ENCODE results near the gene UGGT1.

UGGT1 gene

DNA sequence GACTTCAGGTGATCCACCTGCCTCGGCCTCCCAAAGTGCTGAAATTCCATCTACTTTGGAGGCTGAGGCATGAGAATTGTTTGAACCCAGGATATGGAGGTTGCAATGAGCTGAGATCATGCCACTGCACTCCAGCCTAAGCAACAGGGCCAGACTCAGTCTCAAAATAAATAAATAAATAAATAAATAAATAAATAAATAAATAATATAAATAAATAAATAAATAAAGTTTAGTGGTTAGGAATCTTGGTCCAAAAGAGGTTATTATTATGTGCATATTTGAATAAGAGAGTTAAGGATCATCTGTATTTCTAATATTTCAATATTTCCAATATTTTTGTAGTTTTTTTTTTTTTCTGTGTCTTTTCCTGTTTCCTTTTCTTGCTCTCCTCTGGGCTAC, 136.9 kb downstream of the UGGT1 start:
- DNase-seq (ENCODE audit: low read depth): no peak

DNA sequence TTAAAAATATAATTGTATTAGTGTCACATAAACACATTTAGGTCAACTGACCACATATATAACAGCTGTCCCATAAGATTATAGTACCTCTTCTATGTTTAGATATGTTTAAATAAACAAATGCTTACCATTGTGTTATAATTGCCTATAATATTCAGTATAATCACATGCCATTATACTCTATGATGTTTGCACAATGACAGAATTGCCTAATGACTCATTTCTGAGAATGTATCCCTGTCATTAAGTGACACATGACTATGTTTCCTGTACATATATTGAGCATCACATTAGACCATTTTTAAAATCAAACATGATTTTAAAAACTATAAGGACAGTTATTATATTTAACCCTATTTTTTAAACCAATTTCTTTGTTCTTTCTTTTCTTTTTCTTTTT, 137.9 kb downstream of the UGGT1 start:
- DNase-seq (ENCODE audit: low read depth): no peak

DNA sequence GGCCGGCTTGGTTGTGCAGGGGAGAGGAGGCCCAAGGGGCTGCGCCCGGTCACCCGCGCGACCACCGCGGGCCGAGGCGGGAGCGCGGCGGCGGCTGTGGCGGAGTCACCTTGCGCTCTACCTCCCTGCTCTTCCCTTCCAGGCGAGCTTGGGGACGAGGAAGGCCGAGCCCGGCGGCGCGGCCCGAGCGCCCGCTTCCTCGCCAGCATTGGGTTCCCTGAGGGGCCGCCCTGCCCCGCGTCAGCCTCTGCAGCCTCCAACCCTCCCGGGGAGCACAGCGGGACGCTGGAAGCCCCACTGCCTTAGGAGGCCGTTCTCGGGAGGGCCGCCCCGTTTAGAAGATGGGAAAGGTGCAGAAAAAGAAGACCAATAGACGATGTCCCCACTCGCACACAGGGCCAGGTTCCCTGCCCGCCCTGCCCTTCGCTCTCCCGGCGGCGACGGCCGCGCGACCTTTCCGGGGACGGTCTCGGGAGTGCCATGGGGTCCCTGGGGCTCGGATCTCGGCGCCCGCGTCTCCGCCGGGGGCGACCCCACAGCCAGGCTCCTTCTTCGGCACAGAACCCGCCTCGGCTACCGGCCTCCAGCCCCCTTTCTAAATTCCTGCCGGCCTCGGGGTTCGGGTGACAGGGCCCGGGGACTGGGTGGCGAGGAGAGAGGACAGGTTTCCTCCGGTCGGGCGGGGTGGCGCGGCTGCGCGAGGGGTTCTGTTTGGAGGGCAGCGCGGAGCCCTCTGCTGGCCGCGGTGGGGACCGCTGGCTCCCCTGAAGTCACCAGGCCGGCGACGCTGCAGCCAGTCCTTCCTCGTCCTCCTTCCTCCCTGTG, 142.2 kb downstream of the UGGT1 start:
- peak; percentile 62 for DNase-seq (ENCODE audit: low read depth)

DNA sequence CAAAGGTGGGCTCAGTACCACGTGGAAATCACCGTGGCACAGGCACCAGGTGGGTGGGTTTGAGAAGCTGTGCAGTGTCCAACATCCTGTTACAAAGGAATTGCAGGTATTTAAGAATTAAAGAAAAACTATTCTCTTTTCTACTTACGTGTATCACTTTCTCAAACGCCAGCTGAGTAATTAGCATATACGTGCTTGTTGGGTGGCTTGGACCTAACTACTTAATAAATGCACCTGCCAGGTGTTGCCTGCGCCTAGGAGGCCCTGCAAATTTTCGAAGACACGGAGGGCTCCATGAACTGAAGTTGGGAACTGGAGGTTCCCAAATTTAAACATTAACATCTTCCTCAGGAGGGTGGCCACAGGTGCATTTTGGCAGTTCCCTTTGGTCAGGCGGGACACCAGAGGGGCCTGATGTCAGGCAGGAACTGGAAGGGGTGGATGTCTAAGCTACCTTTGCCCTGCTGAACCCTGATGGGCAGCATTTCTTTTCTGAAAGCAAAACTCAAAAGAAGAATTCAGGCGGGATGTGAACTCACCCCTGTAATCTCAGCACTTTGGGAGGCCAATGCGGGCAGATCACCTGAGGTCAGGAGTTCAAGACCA, 142.9 kb downstream of the UGGT1 start:
- DNase-seq (ENCODE audit: low read depth): no peak

DNA sequence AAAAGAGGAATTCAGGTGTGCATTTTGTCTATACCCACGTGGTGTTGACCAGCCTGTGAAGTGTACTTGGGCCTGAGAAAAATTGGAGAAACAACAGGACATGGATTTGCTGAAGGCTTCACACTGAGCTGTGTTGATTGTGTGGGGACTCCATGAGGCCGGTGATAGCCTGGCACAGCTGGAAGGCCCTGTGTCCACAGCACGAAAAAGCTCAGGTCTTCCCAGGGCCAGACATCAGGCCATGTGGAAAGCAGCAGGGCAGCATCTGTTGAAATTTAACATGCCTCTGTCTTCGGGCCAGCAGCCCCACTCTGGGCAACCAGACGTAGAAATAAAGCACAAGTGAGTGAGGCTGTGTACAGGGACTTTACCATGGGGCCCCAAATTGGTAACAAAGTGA, 143.6 kb downstream of the UGGT1 start:
- DNase-seq (ENCODE audit: low read depth): no peak

DNA sequence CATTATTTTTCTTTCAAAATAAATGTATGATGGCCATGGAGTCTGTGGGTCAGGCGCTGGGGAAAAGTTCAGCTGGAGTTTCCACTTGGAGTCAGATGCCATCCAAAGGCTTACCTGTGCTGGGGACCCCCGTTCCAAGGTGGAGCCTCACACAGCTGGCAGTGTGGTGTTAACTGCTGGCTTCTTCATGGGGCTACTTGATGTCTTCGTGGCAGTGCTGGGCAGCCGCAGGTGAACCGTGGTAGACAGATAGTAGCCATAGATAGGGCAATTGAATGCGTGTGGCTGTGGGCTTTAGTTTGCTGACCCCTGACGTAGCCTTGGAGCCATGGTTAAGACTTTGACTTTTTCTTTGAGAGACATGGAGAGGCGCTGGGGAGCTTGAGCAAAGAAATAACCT, 144.6 kb downstream of the UGGT1 start:
- no peak for DNase-seq (ENCODE audit: low read depth)

DNA sequence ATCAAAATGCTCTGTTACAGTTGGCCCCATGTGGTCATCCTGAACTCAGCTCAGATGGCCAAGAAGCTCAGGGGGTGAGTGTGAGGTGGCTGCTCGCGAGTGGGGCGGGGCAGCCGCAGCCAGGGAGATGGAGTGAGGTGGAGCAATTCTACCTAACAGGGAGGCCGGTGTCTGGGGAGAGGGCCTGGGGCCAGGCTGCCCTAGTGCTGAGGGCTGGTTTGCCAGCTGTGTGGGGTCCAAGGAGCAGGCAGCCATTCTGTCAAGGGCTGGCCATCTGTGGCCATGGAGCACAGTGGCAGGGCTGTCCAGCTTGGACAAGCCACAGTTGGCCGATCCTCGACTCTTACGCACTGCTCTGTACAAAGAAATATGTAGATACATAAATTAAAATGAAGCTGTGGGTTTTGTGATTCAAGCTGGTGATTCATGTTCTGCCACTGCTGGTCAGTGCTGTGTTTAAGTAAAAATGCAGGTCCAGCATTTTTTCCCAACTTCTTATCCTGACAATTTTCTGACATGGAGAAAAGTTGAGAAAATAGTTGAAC, 145.6 kb downstream of the UGGT1 start:
- no peak for DNase-seq (ENCODE audit: low read depth)

DNA sequence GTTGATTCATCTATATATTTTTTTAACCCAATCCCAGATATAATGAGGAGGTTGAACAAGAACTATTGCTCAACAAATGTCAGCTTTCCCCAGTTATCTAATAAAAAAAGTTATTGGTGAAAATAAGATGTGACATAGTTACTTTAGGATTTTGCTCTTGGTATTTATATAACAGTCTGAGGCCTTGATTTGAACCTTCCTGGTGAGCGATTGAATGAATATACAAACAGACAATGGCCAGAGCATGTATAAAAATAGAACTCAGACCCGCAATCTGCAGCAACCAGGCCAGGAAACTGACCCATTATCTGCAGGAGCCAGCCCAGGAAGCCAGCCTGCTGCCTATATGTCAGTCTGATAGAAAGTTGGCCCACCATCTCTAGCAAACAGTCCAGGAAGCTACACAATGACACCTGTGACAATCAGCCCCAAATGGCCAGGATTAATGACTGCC, 146.1 kb downstream of the UGGT1 start:
- no peak for DNase-seq (ENCODE audit: low read depth)

DNA sequence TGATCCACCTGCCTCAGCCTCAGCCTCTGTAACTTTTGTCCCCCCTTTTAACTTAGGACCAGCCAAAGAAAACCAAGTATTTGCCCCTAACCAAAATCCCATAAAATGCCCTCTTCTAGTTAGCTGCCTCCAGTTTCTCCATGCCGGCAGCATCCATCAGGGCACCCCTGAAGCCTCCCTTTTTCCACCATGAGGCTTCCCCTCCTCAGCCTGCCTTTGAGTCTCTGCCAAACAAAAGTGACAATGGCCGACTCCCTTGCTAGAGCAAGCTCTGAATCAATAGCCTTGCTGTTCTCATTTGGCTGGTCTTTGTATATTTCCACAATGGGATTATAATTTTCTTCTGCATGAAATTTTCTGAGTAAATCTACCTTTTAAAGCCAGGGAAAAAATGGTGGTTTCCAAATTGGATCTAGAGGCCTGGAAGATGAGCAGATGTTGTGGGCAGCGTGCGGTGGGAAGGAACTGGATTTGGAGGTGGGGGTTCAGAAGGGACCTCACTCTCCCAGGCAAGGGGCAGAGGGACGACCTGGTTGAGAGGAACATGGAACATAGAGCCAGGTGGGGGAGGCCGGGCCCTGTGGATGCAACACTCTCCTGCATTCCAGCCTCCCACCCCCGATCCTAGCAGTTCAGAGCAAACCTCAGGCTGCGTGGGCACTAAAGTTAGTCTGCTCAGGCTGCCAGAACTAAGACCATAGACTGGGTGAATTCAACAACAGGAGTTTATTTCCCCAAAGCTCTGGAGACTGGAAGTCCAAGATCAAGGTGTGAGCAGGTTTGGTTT, 147.1 kb downstream of the UGGT1 start:
- DNase-seq (ENCODE audit: low read depth): no peak

DNA sequence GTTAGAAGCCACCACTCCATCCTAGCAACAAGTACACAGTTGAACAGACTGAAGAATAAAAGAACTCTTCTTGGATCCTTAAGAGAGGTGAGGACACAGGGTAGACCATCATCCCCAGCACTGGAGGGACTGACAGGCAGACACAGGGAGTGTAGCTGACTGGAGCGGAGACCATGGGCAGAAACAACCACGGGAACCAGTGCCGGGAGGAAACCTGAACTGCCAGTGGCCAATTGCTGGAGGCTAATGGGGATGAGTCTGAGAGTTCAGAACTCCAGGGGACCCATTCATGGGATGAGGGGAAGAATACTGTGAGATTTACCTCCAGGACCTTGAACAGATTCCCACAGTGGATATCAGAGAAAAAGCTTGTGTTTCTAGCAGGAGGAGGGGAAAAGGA, 150.9 kb downstream of the UGGT1 start:
- DNase-seq (ENCODE audit: low read depth): no peak
